AG04450 (cell line): ENCODE data around the gene RASA3. TPM values are rescaled to one million over a fixed set of nuclear protein-coding genes. Genes with fewer than 3 reads are reported as not detected.
"Not testable (repeated sequence)": the region's sequence is repeated elsewhere in the genome, so short reads cannot be mapped to it uniquely, and the experiment has no call there.

ENCODE experiments used
- CTCF ChIA-PET: fragments of 300-600, 350-600 bp; formaldehyde crosslinking; extraction: SDS; loops from one replicate; lab custom pipeline; 2022; ENCODE audit warnings: antibody characterized with exemption, inconsistent platforms; lab: Charles Lee
- POLR2A ChIA-PET: fragments of 350-600 bp; formaldehyde crosslinking; extraction: SDS; loops from one replicate; lab custom pipeline; 2021; ENCODE audit warnings: antibody characterized with exemption, inconsistent platforms; lab: Yijun Ruan, JAX
- DNase-seq: peaks from one replicate; pipeline ENCODE4 v3.0.0-alpha.2; 2011; ENCODE audit warnings: low read depth, low spot score
- H3K27ac ChIP-seq: one replicate; pipeline ENCODE4 v1.5.1; 2012; ENCODE audit warnings: low read depth, low read length, control low read depth
- H3K27me3 ChIP-seq: one replicate; pipeline ENCODE4 v1.6.0; 2012; ENCODE audit warnings: low read length; ENCODE audit not compliant: control insufficient read depth, insufficient read depth
- H3K4me3 ChIP-seq: 2 replicates; pipeline ENCODE4 v1.5.1; 2011; ENCODE audit warnings: mild to moderate bottlenecking, low read depth, low read length, control low read depth
- H3K9me3 ChIP-seq: 2 replicates; pipeline ENCODE4 v1.5.1; 2012; ENCODE audit warnings: low read length; ENCODE audit not compliant: control insufficient read depth, insufficient read depth
- CTCF ChIP-seq: IDR thresholded peaks from 2 replicates; pipeline ENCODE4 v1.5.1; 2011; ENCODE audit warnings: low read depth, low read length, control low read depth, inconsistent platforms
- polyA plus RNA-seq: library from polyadenylated mRNA; depleted of rRNA; stranded (reverse); fragments of >200 nt; gene quantifications from 2 replicates; pipeline ENCODE4 v1.2.3, GENCODE V29; 2011

The RASA3 gene
- polyA plus RNA-seq, 1 experiment = 25.2 TPM

DNA sequence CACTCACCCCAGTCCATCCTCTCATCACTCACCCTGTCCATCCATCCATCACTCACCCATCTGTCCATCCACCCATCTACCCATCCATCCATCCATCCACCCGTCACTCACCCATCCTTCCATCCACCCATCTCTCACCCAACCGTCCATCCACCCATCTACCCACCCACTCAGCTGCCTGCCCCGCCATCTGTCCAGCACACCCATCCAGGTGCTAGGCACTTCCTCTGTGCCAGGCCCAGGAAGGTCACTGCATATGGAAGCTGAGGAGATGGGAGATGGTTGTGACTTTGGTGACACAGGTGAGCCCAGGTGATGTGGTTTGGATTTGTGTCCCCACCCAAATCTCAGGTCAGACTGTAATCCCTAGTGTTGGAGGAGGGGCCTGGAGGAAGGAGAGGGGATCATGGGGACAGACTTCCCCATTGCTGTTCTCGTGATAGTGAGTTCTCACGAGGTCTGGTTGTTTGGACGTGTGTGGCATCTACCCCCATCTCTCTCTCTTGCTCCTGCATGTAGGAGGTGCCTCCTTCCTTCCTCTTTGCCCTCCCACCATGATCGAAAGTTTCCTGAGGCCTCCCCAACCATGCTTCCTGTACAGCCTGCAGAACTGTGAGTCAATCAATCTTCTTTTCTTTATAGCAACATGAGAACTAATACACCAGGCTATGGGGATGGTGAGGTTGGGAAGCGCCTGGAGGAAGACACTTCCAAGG is 142.7 kb downstream of the RASA3 start:
- TF ChIP-seq CTCF = no peak
- Histone ChIP-seq H3K27ac (no peak overlapping the region), H3K9me3 (peaks cover 2% of the 10 kb centered on the region; the same call in 1 of the 2 replicates), H3K4me3 (no peak overlapping the region), H3K27me3 (no peaks in the 10 kb centered on the region)
- CTCF ChIA-PET = no interaction called here
- POLR2A ChIA-PET = no interaction called here
- no peak for DNase-seq

GRCh38 chr13:113988859-113989258 is 143.6 kb downstream of the RASA3 start:
- CTCF ChIA-PET, H3K9me3 ChIP-seq, H3K27me3 ChIP-seq, DNase-seq, H3K4me3 ChIP-seq, H3K27ac ChIP-seq, POLR2A ChIA-PET: not testable (repeated sequence)

- DNase-seq = no peak
- CTCF ChIA-PET = no interaction called here
- Histone ChIP-seq H3K27me3 (no peaks in the 10 kb centered on the region), H3K27ac (no peak overlapping the region), H3K4me3 (no peak overlapping the region), H3K9me3 (peaks cover 4% of the 10 kb centered on the region; the same call in 1 of the 2 replicates)
- POLR2A ChIA-PET = no interaction called here
- TF ChIP-seq CTCF = no peak
Measured at GRCh38 chr13:113982296-113982661, 150.1 kb downstream of the RASA3 start.

DNA sequence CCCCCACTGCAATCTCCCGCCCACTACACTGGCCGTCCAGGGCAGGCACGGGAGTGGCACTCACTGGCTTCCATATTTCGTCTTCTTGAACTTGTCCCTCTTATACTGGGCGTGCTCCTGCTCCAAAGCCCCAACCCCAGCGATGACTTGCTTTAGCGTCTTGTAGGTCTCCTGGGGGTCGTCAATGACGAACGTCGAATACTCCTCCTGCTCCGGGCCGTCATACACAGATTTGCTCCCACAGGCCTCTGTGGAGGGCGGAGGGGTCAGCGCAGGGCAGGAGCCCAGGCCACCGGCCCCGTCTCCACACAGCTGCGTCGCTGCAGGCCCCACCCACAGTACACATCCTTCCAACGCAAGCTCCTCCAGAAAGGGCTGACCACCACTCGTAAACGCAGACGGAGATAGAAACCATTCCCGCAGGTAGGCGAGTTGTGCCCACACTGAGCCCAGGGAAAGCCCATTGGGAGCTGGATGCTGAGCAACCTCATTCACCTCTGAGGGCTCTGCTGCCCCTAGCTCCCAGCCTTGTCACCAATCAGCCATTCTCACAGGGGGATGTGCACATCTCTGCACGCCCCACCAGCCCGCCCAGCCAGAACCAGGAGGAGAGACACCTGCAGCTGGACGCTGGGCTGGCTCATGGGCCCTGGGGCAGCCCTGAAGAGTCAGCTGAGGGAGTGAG is 150.7 kb downstream of the RASA3 start:
- Histone ChIP-seq H3K9me3 (peaks cover 4% of the 10 kb centered on the region; the same call in 1 of the 2 replicates), H3K4me3 (no peak overlapping the region), H3K27me3 (no peaks in the 10 kb centered on the region), H3K27ac (no peak overlapping the region)
- no peak for TF ChIP-seq CTCF
- POLR2A ChIA-PET = no interaction called here
- CTCF ChIA-PET = no interaction called here
- no peak for DNase-seq

DNA sequence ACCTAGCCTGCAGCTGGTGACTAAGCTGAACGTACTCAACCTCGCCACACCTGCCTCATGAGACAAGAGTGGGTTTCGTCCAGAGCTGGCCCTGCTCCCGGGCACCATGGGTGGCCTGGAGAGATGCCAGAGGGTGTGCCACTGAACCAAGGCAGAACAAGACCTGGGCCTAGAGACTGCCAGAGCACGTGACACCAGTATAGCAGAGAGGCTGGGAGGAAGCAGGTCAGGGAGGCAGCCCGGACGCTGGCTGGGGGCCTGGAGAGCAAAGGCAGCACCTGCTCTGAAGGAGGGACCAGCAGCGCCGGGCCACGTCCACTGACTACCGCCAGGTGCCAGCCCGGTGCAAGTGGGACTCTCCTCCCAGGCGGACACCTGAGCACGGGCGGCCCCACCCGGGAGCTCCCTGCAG is 151.2 kb downstream of the RASA3 start:
- ChIA-PET POLR2A (no interaction called here), CTCF (no interaction called here)
- DNase-seq = no peak
- Histone ChIP-seq H3K27ac (no peak overlapping the region), H3K4me3 (no peak overlapping the region), H3K9me3 (peaks cover 4% of the 10 kb centered on the region; the same call in 1 of the 2 replicates), H3K27me3 (no peaks in the 10 kb centered on the region)
- no peak for TF ChIP-seq CTCF
